Type B pancreatic cell (in vitro differentiated cells): Measurements from ENCODE around the gene TMCC1. TPM values are rescaled to one million over a fixed set of nuclear protein-coding genes. Genes with fewer than 3 reads are reported as not detected.

Experiments
- DNase-seq: peaks from one replicate; pipeline ENCODE4 v3.0.0; 2021; ENCODE audit warnings: mixed read lengths; ENCODE audit not compliant: unreplicated experiment; ENCODE audit errors: extremely low spot score
- H3K27ac Mint-ChIP-seq: 2 replicates; pipeline ENCODE4 v1.8.0; 2021; ENCODE audit warnings: mild to moderate bottlenecking, mixed read lengths
- H3K27me3 Mint-ChIP-seq: 2 replicates; pipeline ENCODE4 v1.8.0; 2021; ENCODE audit warnings: mixed read lengths
- H3K36me3 Mint-ChIP-seq: 2 replicates; pipeline ENCODE4 v1.8.0; 2021; ENCODE audit warnings: mixed read lengths
- H3K4me1 Mint-ChIP-seq: one replicate; pipeline ENCODE4 v1.8.0; 2021; ENCODE audit warnings: mixed read lengths; ENCODE audit not compliant: unreplicated experiment
- H3K4me3 Mint-ChIP-seq: 2 replicates; pipeline ENCODE4 v1.8.0; 2021; ENCODE audit warnings: mild to moderate bottlenecking, mixed read lengths
- H3K9me3 Mint-ChIP-seq: 2 replicates; pipeline ENCODE4 v1.8.0; 2021; ENCODE audit warnings: mixed read lengths
- total RNA-seq: library from RNA; stranded (reverse); gene quantifications from 2 replicates; pipeline ENCODE4 v1.2.1, GENCODE V29; 2021; ENCODE audit warnings: low replicate concordance
- TF ChIP-seq, protein P1 (sequence below): fragments of 200-600 bp; sonication (generic); conservative IDR thresholded peaks from 2 replicates; pipeline ENCODE4 v1.5.0; 2021; ENCODE audit warnings: antibody characterized with exemption, mild to moderate bottlenecking

TMCC1 gene
- total RNA-seq, 1 donor from 2014 or later = 46.9 TPM

GRCh38 chr3:129618186-129618820 lies 275.2 kb downstream of the TMCC1 start:
- Mint-ChIP-seq H3K36me3 (no peaks in the 10 kb centered on the region), H3K27ac (peak overlapping the region; percentile 40), H3K4me1 (peaks cover 21% of the 10 kb centered on the region), H3K4me3 (no peak overlapping the region), H3K27me3 (no peaks in the 10 kb centered on the region), H3K9me3 (no peaks in the 10 kb centered on the region)
- TF ChIP-seq, protein P1, sequence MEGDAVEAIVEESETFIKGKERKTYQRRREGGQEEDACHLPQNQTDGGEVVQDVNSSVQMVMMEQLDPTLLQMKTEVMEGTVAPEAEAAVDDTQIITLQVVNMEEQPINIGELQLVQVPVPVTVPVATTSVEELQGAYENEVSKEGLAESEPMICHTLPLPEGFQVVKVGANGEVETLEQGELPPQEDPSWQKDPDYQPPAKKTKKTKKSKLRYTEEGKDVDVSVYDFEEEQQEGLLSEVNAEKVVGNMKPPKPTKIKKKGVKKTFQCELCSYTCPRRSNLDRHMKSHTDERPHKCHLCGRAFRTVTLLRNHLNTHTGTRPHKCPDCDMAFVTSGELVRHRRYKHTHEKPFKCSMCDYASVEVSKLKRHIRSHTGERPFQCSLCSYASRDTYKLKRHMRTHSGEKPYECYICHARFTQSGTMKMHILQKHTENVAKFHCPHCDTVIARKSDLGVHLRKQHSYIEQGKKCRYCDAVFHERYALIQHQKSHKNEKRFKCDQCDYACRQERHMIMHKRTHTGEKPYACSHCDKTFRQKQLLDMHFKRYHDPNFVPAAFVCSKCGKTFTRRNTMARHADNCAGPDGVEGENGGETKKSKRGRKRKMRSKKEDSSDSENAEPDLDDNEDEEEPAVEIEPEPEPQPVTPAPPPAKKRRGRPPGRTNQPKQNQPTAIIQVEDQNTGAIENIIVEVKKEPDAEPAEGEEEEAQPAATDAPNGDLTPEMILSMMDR = no peak
- DNase-seq = no peak

DNA sequence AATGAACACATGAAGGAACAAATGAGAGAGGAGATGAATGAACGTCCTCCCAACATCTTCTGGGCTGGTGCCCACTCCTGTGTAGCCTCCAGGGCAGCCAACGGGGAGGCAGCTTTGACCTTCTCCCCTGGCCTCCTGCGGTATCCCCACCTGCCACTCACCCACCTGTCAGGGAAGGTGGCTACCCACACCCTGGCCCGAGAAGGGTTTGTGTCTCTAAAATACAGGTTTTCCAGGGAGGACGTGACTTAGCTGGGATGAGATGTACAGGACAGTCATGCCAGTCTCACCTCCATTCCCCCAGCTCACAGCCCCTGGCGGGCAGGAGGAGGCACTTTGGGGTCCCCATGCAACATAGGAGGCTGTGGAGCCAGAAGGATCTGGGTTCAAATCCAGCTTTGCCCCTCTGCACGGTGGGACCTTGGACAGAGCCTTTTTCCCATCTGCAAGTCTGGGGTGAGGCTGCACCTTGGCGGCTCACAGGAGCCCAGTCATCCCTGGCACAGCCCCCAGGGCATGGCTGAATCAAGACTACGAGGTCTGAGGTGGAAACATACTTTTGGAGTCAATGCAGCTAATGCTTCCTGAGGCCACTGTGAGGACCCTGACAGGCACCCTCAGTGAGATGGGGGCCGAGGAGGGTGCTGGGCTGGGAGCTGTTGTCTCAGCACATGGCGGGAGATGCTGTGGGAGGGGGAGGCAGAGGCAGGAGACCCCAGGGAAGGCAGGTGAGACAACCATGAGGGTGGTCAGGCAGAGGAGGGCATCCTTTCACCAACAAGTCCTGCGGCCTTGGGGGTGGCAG lies 275.9 kb downstream of the TMCC1 start:
- no peaks in the 10 kb centered on the region for H3K27me3 Mint-ChIP-seq

DNA sequence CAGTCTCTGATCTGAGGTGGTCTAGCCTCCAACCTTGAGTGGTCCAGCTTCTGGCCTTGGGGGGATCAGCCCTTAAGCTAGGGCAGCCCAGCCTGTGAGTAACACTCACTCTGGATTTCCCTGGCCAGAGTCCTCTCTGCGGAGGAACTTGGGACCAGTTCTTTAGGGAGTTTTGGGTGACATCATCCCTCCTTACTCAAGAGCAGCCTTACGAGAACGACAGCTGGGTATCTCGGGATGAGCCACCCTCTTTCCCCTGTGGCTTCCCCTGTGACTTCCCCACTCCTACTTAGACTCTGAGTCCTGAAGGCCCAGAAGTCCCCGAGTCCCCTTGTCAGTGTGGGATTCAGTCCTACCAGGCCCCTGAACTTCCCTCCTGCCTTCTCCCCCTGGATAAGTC lies 276.8 kb downstream of the TMCC1 start:
- DNase-seq = no peak
- H3K27me3 Mint-ChIP-seq = no peaks in the 10 kb centered on the region
- TF ChIP-seq, protein P1 = no peak
- no peaks in the 10 kb centered on the region for H3K9me3 Mint-ChIP-seq
- H3K36me3 Mint-ChIP-seq = no peaks in the 10 kb centered on the region
- H3K4me1 Mint-ChIP-seq = peaks cover 16% of the 10 kb centered on the region
- no peak overlapping the region for H3K4me3 Mint-ChIP-seq
- H3K27ac Mint-ChIP-seq = no peak overlapping the region

More for the DNA sequence above, 275.9 kb downstream of the TMCC1 start:
- Mint-ChIP-seq H3K27ac (no peak overlapping the region), H3K9me3 (no peaks in the 10 kb centered on the region), H3K36me3 (no peaks in the 10 kb centered on the region), H3K4me1 (peaks cover 21% of the 10 kb centered on the region), H3K4me3 (no peak overlapping the region)
- no peak for DNase-seq
- TF ChIP-seq, protein P1 = no peak

DNA sequence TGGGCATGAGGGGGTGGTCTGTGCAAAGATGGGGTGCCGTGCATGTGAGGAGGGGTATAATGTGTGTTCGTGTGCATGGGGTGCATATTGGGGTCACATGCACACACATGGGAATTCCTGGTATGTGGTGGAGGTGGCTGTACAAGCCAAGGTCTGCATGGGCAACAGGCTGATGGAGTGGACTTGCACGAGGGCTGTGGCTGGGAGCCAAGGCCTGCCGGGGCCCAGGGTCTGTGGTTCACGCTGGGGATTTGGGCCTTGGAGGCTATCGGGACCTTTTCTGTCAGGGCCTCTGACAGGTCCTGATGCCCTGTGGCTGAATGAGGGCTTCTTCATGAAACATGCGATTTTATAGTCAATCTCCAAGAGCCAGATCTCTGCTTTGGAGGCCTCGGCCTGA lies 277.2 kb downstream of the TMCC1 start:
- H3K4me1 Mint-ChIP-seq = peaks cover 12% of the 10 kb centered on the region
- no peak overlapping the region for H3K4me3 Mint-ChIP-seq
- TF ChIP-seq, protein P1 = no peak
- no peaks in the 10 kb centered on the region for H3K9me3 Mint-ChIP-seq
- DNase-seq = no peak
- H3K27ac Mint-ChIP-seq = no peak overlapping the region
- H3K27me3 Mint-ChIP-seq = no peaks in the 10 kb centered on the region
- H3K36me3 Mint-ChIP-seq = no peaks in the 10 kb centered on the region

DNA sequence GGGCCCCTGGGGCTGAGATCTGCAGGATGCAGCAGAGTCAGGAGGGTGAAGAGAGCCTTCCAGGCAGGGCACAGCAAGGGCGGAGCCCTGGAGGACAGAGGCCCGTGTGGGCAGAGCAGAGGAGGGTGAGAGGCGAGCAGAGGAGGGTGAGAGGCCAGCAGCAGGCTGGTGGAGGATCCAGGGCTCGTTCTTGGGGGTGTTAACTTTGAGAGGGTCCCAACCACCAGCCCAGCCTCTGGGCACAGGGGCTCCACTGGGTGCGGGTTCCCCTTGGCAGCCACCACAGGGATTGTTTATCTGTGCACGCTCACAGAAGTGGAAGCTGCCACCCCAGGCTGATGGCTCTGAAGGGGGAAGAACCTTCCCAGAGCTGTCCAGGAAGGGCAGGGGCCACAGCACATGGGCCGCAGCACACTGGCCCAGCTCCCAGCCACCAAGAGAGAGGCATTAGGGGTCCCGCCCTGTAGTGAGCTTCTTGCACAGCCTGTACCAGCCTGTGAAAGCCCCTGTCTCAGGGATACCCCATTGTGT lies 277.7 kb downstream of the TMCC1 start:
- TF ChIP-seq, protein P1 = no peak
- H3K4me1 Mint-ChIP-seq = peaks cover 12% of the 10 kb centered on the region
- no peak for DNase-seq
- no peak overlapping the region for H3K27ac Mint-ChIP-seq
- no peaks in the 10 kb centered on the region for H3K9me3 Mint-ChIP-seq
- no peaks in the 10 kb centered on the region for H3K27me3 Mint-ChIP-seq
- no peak overlapping the region for H3K4me3 Mint-ChIP-seq
- no peaks in the 10 kb centered on the region for H3K36me3 Mint-ChIP-seq
